Measurements from ENCODE around the gene SEMA3D. TPM values are rescaled to one million over a fixed set of nuclear protein-coding genes. Genes with fewer than 3 reads are reported as not detected.

Gene SEMA3D
- total RNA-seq, 6 experiments from 2014 or later: 0.18 to 1.3 (median 0.30) TPM

- no peaks in the 10 kb centered on the region for H3K27me3 ChIP-seq
- intact Hi-C loops (cut with DNase I): no loop called here
These were observed 205.5 kb downstream of the SEMA3D start for GRCh38 chr7:84981055-84981976.

GRCh38 chr7:84975586-84976185 lies 211.2 kb downstream of the SEMA3D start:
- ATAC-seq (no peak), DNase-seq (no peak)
- TF ChIP-seq CTCF (IDR thresholded peaks at IDR 0.05) (no peak), POLR2A (IDR thresholded peaks at IDR 0.05) (no peak)
- Histone ChIP-seq H3K36me3 (no peaks in the 10 kb centered on the region), H3K4me1 (peaks cover 0 to 10% (median 5%) of the 10 kb centered on the region in 4 donors), H3K27me3 (no peaks in the 10 kb centered on the region), H3K27ac (no peak overlapping the region), H3K9me3 (no peaks in the 10 kb centered on the region), H3K4me3 (no peak overlapping the region)
- 43% methylated on average over 1 of the region's 1 CpG for WGBS (ENCODE audit: insufficient coverage, low coverage, low lambda C conversion rate, missing lambda C conversion rate)
- intact Hi-C loops (cut with DNase I): no loop called here

More at GRCh38 chr7:84981055-84981976, 205.5 kb downstream of the SEMA3D start:
- 13% methylated on average over 3 of the region's 6 CpGs for WGBS (ENCODE audit: insufficient coverage, low coverage, low lambda C conversion rate, missing lambda C conversion rate)
- Histone ChIP-seq H3K4me3 (no peak overlapping the region), H3K9me3 (no peaks in the 10 kb centered on the region), H3K4me1 (no peaks in the 10 kb centered on the region), H3K27ac (no peak overlapping the region), H3K36me3 (no peaks in the 10 kb centered on the region)
- TF ChIP-seq POLR2A (IDR thresholded peaks at IDR 0.05) (no peak), CTCF (IDR thresholded peaks at IDR 0.05) (no peak)
- ATAC-seq (no peak), DNase-seq (no peak)

GRCh38 chr7:84971360-84971759 lies 215.5 kb downstream of the SEMA3D start:
- ATAC-seq (peak; percentile 87 to 92 (median 89)), DNase-seq (no peak)
- Histone ChIP-seq H3K27me3 (no peaks in the 10 kb centered on the region), H3K4me1 (peaks cover 0 to 14% (median 5%) of the 10 kb centered on the region in 4 donors), H3K4me3 (no peak overlapping the region), H3K36me3 (no peaks in the 10 kb centered on the region), H3K9me3 (no peaks in the 10 kb centered on the region), H3K27ac (peak overlapping the region in 1 of 3 donors; percentile 21)
- no peak for TF ChIP-seq POLR2A (IDR thresholded peaks at IDR 0.05)
- TF ChIP-seq CTCF (IDR thresholded peaks at IDR 0.05): no peak
- WGBS (ENCODE audit: insufficient coverage, low coverage, low lambda C conversion rate, missing lambda C conversion rate): 6% methylated on average over 1 of the region's 1 CpG
- intact Hi-C loops (cut with DNase I): no loop called here

GRCh38 chr7:84970670-84971069 lies 216.2 kb downstream of the SEMA3D start:
- intact Hi-C loops (cut with DNase I): no loop called here
- ATAC-seq: no peak
- Histone ChIP-seq H3K27ac (peak overlapping the region in 1 of 3 donors; percentile 21), H3K4me3 (no peak overlapping the region), H3K9me3 (no peaks in the 10 kb centered on the region), H3K4me1 (peaks cover 0 to 14% (median 5%) of the 10 kb centered on the region in 4 donors), H3K27me3 (no peaks in the 10 kb centered on the region), H3K36me3 (no peaks in the 10 kb centered on the region)
- no peak for DNase-seq
- no peak for TF ChIP-seq POLR2A (IDR thresholded peaks at IDR 0.05)
- TF ChIP-seq CTCF (IDR thresholded peaks at IDR 0.05): no peak
